DMS79 (cell line): ENCODE results near the gene PWWP2B.
"Not testable (repeated sequence)": the region's sequence is repeated elsewhere in the genome, so short reads cannot be mapped to it uniquely, and the experiment has no call there.

Source experiments
- DNase-seq: peaks from one replicate; lab custom pipeline; 2025; lab: John Stamatoyannopoulos, UW

PWWP2B gene

DNA sequence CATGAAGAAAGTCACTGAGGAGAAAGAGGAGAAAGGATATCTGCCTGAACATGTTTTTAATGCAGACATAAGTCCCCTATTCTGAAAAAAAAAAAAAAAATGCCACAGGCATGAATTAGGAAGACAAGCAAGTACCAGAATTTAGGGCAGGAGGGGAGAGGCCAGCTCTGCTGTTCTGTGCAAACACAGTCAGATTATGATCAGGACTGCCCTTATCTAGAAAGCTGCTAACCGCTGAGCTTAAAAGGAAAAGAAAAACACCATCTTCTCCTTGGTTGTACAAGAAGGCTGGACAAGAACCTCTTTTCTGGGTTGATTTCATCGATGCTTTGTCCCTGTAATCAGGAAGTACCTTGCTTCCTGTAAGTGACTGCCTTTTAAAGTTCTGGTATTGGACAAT is 15.3 kb upstream of the PWWP2B start:
- no peak for DNase-seq

DNA sequence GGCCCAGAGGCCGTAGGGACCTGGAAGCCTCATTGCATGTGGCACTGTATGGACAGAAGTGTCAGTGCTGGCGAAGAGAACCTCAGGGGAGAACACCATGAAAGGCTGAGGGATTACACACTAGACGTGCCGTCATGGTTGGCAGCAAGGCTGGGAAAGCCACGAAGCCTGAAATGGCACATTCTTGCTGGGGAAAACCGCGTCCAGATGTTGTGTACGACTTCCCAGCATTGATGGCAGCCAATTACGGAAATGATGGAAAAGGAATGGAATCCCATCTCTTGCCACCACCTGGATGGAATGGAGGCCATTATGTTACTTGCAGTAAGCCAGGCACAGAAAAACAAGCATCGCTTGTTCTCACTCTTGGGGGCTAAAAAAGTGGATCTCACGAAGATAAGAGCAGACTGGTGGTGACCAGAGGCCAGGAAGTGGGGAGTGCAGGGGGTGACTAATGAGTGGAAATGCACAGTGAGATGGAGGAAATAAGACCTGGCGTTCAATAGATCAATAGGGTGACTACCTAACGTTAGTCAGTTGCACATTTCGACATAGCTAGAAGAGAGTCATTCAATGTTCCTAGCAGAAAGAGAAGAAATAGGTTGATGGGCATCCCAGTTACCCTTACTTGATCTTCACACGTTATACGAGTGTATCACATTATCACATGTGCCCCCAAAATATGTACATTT is 14.6 kb upstream of the PWWP2B start:
- no peak for DNase-seq

DNA sequence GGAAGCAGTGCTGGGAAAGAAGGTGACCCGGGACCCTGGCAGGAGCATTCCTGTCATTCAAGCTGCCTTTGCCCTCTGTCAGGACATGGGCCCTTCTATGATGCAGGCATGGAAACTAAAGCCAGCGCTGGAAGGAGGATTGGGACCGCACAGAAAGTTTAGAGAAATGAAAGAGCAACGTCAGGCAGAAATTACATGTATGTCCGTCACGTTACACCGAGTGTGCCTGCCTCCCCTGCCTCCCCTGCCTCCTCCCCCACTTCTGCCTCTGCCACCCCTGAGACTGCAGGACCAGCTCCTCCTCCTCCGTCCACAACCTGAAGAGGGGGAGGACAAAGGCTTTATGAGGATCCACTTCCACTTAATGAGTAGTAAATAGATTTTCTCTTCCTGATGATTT is 13.9 kb upstream of the PWWP2B start:
- no peak for DNase-seq

DNA sequence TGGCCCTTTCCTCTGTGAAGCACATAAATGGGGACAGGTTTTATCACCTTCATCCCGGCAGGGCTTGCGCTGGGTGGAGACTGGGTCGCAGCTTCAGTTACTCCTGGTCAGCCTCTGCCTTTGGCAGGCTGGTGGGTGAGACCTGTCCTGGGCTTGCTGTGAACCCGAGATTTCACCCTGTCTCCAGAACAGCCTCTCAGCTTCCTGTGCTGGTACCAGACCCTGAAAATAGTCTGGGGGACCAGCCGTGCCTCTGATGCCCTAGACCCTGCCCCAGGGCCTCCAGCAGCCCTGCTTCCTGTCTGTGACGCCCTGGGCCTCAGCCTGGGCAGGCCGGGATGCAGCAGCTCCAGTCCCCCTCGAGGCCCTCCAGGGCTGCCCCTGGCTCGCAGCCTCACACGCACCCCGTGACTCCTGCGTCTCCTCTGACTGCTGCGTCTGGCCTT is 13.2 kb upstream of the PWWP2B start:
- no peak for DNase-seq

DNA sequence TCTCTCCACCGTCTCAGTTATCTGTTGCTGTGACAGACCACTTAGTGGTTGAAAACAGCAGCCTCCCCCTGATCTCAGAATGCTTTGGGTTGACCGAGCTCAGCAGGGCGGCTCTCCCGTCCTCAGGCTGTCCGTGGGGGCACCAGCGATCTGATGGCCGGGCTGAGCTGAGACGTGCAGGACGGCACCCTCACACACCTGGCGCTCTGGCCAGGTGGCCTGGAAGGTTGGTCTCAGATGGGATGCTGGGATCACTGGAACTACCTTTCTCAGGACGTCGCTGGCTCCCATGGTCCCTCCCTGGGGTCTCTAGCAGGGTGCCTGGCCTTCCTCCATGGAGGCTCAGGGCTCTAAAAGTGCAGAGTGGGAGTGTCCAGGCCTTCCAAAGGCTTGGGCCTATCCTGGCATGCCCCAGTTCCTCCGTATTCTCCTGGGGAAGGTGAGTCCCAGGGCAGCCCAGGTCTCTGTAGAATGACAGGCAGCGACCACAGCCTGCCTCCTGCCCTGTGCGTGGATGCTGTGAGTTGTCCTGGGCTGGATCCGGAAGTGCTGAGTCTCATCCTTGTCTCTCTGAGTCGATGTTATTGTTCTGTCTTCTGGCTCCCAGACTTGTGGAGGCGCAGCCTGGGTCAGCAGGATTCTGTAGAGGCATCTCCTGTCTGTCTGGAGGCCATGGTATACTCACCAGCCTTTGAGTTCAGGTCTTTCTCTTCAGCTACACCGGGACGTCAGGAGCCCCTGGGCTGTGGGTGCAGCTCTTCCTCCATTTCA is 12.2 kb upstream of the PWWP2B start:
- no peak for DNase-seq

DNA sequence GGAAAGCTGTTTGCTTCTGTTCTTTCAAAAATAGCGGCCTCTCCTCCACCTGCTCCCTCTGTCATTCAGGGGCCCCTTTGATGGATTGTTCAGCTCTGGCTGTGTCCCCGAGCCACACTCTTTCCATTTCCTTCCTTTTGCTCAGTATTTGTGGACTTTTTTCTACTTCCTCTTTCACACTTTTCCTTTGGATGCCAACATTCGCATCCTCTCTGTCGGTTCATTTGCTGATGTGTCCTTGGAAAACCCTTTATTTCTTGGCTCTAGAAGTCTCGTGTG is 11.7 kb upstream of the PWWP2B start:
- no peak for DNase-seq

DNA sequence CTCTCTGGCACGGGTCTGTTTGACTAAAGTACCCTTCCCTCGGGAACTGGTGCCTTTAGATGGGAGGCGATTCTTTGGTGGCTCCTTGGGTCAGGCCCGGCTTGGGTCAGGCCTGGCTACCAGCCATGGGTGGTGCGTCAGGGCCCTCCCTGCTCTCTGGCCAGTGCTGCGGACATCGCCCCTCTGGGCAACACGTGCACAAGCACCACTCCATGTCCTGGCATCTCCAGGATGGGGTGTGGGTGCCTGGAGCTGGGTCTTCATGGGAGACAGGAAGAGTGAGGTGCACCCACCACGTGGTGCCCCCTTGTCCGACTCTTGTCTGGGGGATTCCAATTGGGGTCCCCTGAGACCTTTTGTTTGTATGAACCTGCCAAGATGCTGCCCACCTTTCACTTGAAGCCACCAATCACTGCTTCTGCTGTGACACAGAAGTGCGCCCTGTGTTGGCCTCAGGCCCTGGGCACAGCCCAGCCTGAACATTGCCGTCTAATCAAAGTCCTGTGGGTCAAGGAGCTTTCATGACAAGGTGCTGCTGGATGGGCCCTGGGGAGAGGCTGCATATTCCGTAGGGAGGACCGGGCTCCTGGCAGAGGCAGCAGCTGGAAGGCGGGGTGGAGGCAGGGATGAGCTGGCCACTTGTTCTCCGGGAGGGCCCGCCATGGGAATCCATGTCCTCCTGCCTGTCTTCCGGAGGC is 11.1 kb upstream of the PWWP2B start:
- DNase-seq, result no peak

DNA sequence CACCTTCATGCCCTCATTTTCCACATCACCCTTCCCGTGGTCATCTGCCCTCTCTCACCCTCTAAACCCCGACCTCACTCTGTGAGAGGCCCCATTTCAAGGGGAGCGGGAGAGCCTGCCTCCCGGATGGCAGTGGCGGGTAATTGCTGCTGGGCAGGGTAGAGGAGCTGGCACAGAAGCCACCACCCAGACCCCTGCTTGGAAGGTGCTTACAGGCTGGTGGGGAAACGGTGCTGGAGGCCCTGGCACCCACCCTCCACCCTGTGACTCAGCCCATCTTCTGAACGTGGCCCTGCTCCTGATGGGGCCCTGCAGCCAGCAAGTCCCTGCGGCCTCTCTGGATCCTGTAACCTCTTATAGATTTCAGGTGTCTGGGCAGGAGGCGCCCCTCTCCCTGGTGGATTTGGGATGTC is 10.6 kb upstream of the PWWP2B start:
- no peak for DNase-seq

DNA sequence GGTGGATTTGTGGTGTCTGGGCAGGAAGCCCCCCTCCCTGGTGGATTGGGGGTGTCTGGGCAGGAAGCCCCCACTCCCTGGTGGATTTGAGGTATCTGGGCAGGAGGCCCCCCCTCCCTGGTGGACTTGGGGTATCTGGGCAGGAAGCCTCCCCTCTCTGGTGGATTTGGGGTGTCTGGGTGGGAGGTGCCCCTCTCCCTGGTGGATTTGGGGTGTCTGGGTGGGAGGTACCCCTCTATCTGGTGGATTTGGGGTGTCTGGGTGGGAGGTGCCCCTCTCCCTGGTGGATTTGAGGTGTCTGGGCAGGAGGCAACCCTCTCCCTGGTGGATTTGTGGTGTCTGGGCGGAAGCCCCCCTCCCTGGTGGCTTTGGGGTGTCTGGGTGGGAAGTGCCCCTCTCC is 10.1 kb upstream of the PWWP2B start:
- DNase-seq, result not testable (repeated sequence)

DNA sequence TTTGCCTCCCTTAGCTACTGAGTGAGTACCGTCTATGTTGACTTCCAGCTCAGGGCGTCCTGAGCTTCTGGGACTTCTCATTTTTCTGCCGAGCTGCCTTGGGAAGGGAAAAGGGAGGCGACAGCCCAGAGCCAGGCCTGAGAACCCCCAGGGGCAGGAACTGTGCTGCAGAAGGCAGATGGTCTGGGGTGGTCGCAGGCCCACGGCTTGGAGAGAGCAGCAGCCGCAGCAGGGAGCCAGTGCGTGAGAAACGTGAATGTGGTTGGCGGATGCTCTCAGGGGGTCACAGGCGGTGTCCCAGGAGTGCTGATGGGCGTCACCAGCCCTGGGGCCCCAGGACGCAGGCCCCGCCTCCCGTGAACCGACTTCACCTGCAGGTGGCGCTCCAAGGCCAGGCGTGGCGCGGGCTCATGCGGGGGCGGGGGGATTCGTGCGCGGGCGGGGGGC is 9.2 kb upstream of the PWWP2B start:
- no peak for DNase-seq

DNA sequence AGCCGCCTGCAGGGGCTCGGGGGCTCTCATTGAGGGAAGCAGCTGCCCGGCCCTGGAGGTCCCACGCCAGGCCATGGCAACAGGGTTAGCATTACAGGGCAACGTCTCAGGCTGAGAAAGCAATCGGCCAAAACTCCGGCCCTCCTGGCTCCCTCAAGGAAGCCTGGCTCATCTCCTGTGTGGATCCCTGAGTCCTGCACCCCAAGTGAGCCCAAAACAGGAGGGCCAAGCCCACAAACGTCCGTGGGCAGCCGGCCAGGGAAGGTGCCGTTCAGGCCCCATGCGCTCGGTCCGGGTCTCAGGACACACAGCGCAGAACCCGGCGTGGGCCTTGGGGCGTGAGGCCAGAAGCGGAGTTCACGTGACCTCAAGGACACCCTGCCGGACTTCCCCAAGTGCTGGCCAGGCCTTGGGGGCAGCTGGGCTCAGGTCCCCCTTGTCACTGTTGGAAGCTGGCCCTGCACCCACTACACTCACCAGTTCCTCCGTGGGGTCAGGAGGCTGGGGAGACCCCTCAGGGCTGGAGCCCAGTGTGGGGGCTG is 8.0 kb upstream of the PWWP2B start:
- DNase-seq, result no peak

DNA sequence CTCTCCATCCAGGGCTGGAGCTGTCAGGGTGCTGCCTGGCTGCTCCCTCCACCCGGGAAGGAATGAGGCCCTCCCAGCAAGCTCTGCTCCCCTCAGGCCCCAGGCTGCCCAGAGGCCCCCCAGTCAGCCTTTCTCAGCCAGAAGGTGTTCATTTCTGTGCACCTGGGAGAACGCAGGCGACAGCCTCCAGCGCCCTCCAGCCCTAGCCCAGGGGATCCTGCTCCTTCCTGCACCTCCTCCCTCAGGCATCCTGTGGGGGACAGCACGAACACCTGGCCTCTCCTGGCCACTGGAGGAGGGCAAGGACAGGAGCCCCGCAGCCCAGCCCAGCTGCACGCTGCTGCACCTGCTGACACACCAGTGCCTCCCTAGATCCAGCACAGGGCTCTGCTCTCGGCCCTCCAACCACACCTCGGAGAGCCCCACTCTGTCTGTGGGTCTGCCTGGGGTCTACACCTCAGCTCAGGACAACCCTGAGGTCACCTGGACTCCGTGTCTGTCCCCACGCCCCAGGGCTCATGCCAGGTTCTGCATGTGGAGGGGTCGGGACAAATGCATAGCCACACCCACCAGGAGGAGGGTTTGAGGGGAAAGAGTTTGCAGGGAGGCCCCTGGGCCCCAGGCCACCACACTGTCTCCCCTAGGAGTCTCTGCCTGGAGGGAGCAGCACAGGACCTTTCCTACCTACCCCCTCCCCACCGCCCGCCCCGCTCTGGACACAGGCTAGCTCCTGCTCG is 7.4 kb upstream of the PWWP2B start:
- DNase-seq, result no peak

DNA sequence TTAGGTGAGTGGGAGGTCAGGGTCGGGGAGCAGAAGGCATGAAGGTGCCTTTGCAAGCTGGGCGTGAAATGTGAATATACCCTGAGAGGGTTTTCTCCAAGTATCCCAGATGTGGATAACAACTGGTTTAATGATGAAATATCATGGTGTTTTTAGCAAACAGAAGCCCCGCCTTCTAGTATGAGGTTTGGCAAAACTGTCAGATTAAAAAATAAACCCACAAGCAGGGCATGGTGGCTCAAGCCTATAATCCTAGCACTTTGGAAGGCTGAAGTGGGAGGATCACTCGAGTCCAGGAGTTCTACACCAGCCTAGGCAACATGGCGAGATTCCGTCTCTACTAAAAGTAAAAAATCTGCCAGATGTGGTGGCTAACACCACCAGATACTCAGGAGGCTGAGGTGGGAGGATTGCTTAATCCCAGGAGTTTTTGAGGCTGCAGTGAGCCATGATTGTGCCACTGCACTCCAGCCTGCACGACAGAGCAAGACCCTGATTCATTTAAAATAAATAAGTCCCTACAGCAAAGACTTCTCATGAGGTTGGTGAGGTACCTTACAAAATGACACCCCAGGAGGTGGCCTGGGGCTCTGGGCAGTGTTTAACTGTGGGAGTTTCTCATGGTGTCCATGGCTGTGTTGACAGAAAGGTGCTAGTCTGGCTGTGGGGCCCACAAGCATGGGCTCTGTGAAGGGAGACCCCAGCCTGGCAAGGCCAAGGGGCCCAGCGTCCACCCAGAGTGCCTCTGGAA is 6.7 kb upstream of the PWWP2B start:
- no peak for DNase-seq

DNA sequence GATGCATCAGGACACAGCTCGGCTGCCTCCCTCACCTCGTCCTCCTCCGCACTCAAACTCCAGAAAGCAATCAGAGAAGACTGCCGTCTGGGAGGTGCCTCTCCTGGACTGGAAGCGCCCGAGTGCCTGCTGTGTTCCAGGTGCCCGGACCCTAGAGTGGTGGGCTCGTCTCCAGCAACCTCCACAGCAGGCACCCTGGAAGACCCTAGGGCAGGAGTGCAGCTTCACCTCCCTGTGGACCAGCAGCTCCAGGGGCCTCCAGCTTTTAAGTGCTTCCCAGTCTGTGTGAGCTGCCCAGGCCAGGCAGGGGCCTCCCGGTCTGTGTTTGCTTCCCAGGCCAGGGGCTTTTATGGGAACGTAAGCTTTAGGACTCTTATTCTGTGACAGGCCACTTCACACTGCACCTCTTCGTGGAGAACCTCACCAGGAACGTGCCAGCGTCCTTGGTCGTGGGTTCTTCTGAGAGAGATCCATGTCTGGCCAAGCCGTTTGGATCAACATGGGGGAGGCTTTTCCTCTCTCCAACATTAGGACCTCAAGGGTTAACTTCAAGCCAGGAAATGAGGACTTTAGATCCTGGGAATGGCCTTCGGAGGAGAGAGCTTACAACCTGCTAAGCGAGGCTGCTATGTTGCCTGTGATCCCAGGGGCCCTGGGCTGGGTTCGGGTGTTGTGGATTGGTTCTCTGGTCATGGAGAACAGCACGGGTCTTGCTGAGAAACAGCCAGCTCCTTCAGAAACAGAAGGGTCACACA is 5.9 kb upstream of the PWWP2B start:
- DNase-seq, result no peak

DNA sequence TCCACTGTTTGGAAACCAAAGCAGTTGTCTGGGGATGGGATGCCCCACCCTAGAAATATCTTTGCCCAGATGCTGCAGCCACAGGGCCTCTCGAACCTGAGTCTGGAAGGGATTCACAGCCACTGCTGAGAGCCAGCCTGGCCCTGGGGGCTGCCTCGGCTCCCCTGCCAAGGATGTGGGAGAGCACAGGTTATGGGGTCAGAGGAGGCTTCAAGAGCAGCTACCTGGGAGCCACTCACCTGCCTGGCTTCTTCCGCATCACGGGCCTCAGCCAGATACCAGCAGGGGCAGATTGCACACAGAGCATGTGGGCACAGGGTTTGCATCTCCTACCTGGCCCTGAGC is 5.4 kb upstream of the PWWP2B start:
- no peak for DNase-seq

DNA sequence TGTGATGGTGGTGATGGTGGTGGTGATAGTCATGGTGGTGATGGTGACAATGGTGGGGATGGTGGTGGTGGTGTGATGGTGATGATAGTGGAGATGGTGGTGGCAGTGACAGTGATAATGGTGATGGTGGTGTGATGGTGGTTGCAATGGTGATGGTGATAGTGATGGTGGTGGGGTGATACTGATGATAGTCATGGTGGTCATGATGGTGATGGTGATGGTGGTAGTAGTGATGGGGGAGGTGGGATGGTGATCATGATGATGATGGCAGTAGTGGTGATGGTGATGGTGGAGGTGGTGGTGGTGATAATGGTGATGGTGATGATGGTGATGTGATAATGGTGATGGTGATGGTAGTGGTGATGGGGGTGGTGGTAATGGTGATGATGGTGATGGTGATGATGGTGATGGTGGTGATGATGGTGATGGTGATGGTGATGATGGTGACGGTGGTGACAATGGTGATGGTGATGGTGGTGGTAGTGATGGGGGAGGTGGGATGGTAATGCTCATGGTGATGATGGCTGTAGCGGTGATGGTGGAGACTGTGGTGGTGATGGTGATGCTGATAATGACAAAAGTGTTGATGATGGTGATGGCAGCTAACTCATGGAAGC is 4.7 kb upstream of the PWWP2B start:
- no peak for DNase-seq

DNA sequence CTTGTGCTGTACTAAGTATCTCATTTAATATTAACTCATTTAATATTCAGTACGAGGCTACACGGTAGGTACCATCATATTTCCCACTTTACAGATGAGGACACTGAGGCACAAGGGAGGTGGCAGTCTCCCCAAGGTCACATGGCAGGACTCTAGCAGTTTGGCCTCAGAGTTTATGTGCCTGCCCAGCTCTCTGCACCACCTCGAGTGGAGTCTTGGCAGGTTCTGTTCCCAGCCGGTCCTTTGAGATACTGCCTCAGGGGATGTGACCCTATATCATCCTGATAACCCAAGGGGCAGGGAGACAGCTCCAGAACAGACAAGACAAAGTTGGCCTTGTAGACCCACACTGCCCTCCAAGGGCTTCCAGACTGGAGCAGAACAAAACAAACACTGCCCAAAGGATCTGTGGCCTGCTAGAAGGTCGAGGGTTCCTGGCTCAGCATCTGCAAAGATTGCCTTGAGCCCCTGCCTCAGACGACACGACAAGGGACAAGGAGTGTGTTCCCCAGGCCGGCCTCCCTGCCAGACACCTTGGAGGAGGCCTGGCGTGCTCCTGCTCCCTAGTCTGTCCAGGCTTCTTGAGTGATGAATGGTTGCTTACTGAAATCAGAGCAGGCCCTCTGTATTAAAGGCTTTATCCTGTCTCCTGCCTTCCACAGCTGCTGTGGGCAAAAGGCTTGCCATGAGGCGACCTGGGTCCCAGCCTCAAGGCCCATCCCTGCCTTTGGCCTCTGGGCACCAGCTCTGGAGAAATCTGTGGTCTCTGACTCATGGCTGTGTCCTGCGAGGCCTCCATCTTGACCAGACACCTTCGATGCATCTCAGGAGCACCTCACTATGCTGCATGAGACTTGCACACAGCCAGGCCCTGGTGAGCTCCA is 3.9 kb upstream of the PWWP2B start:
- DNase-seq, result no peak

DNA sequence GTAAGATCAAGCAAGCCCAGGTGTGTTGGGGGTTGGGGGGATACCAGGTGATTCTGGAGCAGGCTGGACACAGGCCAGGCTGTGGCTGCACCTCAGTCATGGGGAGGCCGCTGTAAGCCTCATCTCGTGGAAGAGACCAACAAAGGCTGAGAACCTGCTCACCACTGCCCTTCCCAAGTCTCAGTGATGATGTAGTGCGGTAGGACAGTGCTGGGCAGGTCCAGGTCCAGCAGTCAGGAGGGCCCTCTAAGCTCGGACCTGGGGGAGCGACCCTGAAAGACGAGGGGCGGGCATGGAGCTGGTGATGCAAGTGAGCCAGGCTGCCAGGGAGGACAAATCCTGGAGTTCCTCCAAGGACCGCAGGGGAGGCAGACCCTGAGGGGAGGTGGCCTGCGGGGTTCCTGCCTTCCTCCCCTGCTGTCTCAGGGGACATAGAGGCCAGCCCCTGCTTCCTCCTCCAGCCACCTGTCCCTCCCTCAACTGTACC is 3.3 kb upstream of the PWWP2B start:
- no peak for DNase-seq

DNA sequence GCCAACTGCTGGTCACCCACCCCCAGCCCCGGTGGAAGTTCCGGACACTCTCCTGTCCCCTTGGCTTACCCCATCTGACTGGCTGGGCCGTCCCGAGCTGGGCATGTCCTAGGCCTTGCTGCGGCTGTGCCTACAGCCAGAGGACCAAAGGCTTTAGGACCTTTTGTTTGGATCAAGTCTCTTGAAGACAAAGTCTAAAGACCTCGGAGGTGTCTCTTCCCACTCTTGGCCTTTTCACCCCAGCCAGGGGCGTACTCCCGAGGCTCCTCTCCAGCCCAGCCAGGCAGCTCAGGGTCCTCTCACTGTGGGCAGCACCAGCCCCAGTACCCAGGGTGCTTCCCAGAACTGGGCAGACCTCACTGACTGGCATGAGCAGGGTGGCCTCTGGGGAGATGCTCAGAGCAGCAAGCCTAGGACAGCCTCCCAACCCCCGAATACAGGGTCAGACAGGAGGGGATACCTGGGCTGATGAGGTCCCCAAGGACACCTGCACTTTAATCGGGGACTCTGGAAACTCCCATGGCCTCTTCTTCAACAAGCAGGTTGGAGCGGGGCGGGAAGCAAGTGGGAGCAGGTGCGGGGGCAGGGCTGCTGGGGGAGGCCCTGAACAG is 2.7 kb upstream of the PWWP2B start:
- DNase-seq, result no peak
